K562 (cell line): ENCODE measurements around the gene CTAGE1. TPM values are rescaled to one million over a fixed set of nuclear protein-coding genes. Genes with fewer than 3 reads are reported as not detected.

Experiments used
- DIDO1 ChIP-seq: fragments of 450-650 bp; IDR thresholded peaks from 2 replicates; pipeline ENCODE4 v1.6.1; 2016; ENCODE audit warnings: low read depth, missing biosample characterization, missing genetic modification characterization
- ESRRA ChIP-seq: fragments of 450-650 bp; IDR thresholded peaks from 2 replicates; pipeline ENCODE4 v1.6.1; 2014; ENCODE audit warnings: low read depth, mild to moderate bottlenecking, moderate library complexity, borderline replicate concordance
- EWSR1 ChIP-seq: fragments of 450-650 bp; IDR thresholded peaks from 2 replicates; pipeline ENCODE4 v1.6.1; 2018; ENCODE audit warnings: borderline replicate concordance, mild to moderate bottlenecking, low read depth, moderate library complexity; ENCODE audit not compliant: partially characterized antibody
- KHSRP ChIP-seq: fragments of 450-650 bp; IDR thresholded peaks from 2 replicates; pipeline ENCODE4 v1.6.1; 2017
- NFE2L1 ChIP-seq: fragments of 450-650 bp; IDR thresholded peaks from 2 replicates; pipeline ENCODE4 v1.6.1; 2016; ENCODE audit warnings: missing genetic modification characterization, low read depth, mild to moderate bottlenecking, missing compliant biosample characterization, moderate library complexity, borderline replicate concordance
- PML ChIP-seq: IDR thresholded peaks from 2 replicates; pipeline ENCODE4 v1.6.1; 2012; ENCODE audit warnings: low read length, inconsistent platforms
- RREB1 ChIP-seq: fragments of 250-450 bp; sonication (Bioruptor Pico); IDR thresholded peaks from 2 replicates; pipeline ENCODE4 v1.4.0; 2020
- TAL1 ChIP-seq: fragments of 450-650 bp; IDR thresholded peaks from 2 replicates; pipeline ENCODE4 v1.6.1; 2016; ENCODE audit warnings: mild to moderate bottlenecking
- ZKSCAN1 ChIP-seq: fragments of 150-350 bp; IDR thresholded peaks from 2 replicates; pipeline ENCODE4 v1.6.1; 2016; ENCODE audit warnings: low read depth, low read length
- ZNF232 ChIP-seq: sonication (generic); formaldehyde crosslinking; IDR thresholded peaks from 2 replicates; pipeline ENCODE4 v1.8.0; 2022; ENCODE audit warnings: mild to moderate bottlenecking, missing genetic modification reagents
- ZNF3 ChIP-seq: fragments of 250-450 bp; sonication (Bioruptor Pico); IDR thresholded peaks from 2 replicates; pipeline ENCODE4 v1.5.0; 2021; ENCODE audit warnings: mild to moderate bottlenecking, moderate library complexity
- ZNF57 ChIP-seq: fragments of 450-650 bp; formaldehyde crosslinking; IDR thresholded peaks from 2 replicates; pipeline ENCODE4 v1.4.0; 2020; ENCODE audit warnings: mild to moderate bottlenecking, moderate library complexity
- polyA plus RNA-seq, 8 experiments: library from polyadenylated mRNA; depleted of rRNA in 4 of 8; stranded (reverse) in 5 of 8; unstranded in 3 of 8; fragments of >200 nt; fragmentation: Nextera tagmentation in 2 of 8; fragmentation: Illumina TruSeq in 1 of 8; extraction: Ambion mirVana in 2 of 8; extraction: Trizol in 1 of 8; gene quantifications; 2 replicates each; pipeline versions ENCODE4 v1.2.1 to v1.2.3, GENCODE V29; 2011 to 2014; ENCODE audit warnings: inconsistent platforms in 1 of 8, missing spikeins in 1 of 8
- total RNA-seq, 7 experiments: library from RNA; depleted of rRNA in 6 of 7; stranded (reverse); fragments of >200 nt in 6 of 7; fragmentation: Illumina TruSeq in 2 of 7; extraction: Trizol in 2 of 7; gene quantifications; 2 replicates each; pipeline versions ENCODE4 v1.2.1 to v1.2.3, GENCODE V29; 2011 to 2021; ENCODE audit warnings: low replicate concordance in 1 of 7
- TF ChIP-seq, protein P1 (sequence below): fragments of 450-650 bp; IDR thresholded peaks from 2 replicates; pipeline ENCODE4 v1.7.1; 2018; ENCODE audit warnings: mild to moderate bottlenecking, low read depth; ENCODE audit not compliant: partially characterized antibody
- TF ChIP-seq, protein P2 (sequence below): fragments of 250-450 bp; sonication (Bioruptor Pico); IDR thresholded peaks from 2 replicates; pipeline ENCODE4 v1.8.0; 2022; ENCODE audit warnings: inconsistent platforms
- TF ChIP-seq, protein P3 (sequence below): IDR thresholded peaks from 3 replicates; pipeline ENCODE4 v1.6.1; 2011; ENCODE audit warnings: borderline replicate concordance, mild to moderate bottlenecking, moderate library complexity; ENCODE audit not compliant: insufficient read length; ENCODE audit errors: extremely low read depth

The CTAGE1 gene
- total and polyA plus RNA-seq, 9 of the 15 experiments (the other 6 are each of a cell fraction or from before 2014, with no cell fraction given) = not detected

DNA sequence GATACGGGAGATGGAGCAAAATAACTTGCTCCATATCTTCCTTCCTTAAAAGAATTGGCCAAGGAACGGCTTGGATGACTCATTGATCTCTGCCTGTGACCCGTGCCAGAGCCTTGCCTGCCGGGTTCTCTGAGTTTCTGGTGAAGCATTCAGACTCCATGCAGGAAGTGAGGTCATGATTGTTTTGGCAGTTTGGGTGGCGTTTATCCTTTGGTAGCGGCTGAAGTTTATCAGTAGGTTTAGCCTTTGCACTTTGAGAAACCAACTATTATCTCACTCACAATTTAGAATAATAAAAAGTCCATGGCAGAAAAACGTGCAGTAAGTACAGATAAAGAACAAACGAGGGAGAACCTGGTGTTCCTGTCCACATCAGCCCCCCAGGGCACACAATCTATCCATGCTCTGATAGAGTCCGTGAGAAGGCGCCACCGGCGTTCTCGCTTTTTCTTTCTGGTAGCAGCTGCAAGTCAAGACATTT is 15.0 kb upstream of the CTAGE1 start (continued):
- TF ChIP-seq RREB1 (no peak), TAL1 (0 out of 2 replicates have a peak, but pooled peaks have one; percentile 10), EWSR1 (no peak), PML (no peak), ESRRA (no peak), ZNF57 (CRISPR knock-in tag) (no peak), ZNF3 (CRISPR knock-in tag) (no peak), ZNF232 (no peak), ZKSCAN1 (peak; percentile 84; the same call in 1 of the 2 replicates), NFE2L1 (tag) (no peak), DIDO1 (tag) (no peak; the same call in 1 of the 2 replicates), KHSRP (no peak)
- TF ChIP-seq, protein P1, sequence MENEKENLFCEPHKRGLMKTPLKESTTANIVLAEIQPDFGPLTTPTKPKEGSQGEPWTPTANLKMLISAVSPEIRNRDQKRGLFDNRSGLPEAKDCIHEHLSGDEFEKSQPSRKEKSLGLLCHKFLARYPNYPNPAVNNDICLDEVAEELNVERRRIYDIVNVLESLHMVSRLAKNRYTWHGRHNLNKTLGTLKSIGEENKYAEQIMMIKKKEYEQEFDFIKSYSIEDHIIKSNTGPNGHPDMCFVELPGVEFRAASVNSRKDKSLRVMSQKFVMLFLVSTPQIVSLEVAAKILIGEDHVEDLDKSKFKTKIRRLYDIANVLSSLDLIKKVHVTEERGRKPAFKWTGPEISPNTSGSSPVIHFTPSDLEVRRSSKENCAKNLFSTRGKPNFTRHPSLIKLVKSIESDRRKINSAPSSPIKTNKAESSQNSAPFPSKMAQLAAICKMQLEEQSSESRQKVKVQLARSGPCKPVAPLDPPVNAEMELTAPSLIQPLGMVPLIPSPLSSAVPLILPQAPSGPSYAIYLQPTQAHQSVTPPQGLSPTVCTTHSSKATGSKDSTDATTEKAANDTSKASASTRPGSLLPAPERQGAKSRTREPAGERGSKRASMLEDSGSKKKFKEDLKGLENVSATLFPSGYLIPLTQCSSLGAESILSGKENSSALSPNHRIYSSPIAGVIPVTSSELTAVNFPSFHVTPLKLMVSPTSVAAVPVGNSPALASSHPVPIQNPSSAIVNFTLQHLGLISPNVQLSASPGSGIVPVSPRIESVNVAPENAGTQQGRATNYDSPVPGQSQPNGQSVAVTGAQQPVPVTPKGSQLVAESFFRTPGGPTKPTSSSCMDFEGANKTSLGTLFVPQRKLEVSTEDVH = no peak
- TF ChIP-seq, protein P2, sequence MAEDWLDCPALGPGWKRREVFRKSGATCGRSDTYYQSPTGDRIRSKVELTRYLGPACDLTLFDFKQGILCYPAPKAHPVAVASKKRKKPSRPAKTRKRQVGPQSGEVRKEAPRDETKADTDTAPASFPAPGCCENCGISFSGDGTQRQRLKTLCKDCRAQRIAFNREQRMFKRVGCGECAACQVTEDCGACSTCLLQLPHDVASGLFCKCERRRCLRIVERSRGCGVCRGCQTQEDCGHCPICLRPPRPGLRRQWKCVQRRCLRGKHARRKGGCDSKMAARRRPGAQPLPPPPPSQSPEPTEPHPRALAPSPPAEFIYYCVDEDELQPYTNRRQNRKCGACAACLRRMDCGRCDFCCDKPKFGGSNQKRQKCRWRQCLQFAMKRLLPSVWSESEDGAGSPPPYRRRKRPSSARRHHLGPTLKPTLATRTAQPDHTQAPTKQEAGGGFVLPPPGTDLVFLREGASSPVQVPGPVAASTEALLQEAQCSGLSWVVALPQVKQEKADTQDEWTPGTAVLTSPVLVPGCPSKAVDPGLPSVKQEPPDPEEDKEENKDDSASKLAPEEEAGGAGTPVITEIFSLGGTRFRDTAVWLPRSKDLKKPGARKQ (CRISPR knock-in tag) = no peak
- TF ChIP-seq, protein P3, sequence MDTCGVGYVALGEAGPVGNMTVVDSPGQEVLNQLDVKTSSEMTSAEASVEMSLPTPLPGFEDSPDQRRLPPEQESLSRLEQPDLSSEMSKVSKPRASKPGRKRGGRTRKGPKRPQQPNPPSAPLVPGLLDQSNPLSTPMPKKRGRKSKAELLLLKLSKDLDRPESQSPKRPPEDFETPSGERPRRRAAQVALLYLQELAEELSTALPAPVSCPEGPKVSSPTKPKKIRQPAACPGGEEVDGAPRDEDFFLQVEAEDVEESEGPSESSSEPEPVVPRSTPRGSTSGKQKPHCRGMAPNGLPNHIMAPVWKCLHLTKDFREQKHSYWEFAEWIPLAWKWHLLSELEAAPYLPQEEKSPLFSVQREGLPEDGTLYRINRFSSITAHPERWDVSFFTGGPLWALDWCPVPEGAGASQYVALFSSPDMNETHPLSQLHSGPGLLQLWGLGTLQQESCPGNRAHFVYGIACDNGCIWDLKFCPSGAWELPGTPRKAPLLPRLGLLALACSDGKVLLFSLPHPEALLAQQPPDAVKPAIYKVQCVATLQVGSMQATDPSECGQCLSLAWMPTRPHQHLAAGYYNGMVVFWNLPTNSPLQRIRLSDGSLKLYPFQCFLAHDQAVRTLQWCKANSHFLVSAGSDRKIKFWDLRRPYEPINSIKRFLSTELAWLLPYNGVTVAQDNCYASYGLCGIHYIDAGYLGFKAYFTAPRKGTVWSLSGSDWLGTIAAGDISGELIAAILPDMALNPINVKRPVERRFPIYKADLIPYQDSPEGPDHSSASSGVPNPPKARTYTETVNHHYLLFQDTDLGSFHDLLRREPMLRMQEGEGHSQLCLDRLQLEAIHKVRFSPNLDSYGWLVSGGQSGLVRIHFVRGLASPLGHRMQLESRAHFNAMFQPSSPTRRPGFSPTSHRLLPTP = no peak
